ENCODE results near the gene AJUBA.

DNA sequence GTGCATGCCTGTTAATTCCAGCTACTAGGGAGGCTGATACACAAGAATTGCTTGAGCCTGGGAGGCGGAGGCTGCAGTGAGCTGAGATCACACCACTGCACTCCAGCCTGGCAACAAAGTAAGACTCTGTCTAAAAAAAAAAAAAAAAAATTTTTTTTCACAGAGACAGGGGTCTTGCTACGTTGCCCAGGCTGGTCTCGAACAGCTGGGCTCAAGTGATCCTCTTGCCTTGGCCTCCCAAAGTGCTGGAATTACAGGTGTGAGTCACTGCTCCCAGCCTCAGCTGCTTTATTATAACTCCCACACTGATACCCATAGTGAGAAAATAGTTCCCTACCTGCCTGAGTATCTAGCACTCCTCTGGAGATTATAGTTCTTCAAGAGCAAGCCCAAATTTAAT is 36.7 kb downstream of the AJUBA start:
- TF ChIP-seq POLR2A (IDR thresholded peaks at IDR 0.05) (no peak), EP300 (IDR thresholded peaks at IDR 0.05) (no peak)
- TF ChIP-seq, protein P1, sequence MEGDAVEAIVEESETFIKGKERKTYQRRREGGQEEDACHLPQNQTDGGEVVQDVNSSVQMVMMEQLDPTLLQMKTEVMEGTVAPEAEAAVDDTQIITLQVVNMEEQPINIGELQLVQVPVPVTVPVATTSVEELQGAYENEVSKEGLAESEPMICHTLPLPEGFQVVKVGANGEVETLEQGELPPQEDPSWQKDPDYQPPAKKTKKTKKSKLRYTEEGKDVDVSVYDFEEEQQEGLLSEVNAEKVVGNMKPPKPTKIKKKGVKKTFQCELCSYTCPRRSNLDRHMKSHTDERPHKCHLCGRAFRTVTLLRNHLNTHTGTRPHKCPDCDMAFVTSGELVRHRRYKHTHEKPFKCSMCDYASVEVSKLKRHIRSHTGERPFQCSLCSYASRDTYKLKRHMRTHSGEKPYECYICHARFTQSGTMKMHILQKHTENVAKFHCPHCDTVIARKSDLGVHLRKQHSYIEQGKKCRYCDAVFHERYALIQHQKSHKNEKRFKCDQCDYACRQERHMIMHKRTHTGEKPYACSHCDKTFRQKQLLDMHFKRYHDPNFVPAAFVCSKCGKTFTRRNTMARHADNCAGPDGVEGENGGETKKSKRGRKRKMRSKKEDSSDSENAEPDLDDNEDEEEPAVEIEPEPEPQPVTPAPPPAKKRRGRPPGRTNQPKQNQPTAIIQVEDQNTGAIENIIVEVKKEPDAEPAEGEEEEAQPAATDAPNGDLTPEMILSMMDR (IDR thresholded peaks at IDR 0.05) = no peak
